NCI-H345 treated with DMSO at 0.1 percent for 48 hours (cell line): ENCODE data around the gene ENPP5.

ENCODE experiments used
- DNase-seq: peaks from one replicate; lab custom pipeline; 2025; ENCODE audit not compliant: unreplicated experiment; lab: John Stamatoyannopoulos, UW

ENPP5 gene

GRCh38 chr6:46113370-46113769 is 57.4 kb downstream of the ENPP5 start:
- peak; percentile 77 for DNase-seq
